Fibroblast of lung (primary cell): Measurements from ENCODE around the gene PPP1R1C. TPM values are rescaled to one million over a fixed set of nuclear protein-coding genes. Genes with fewer than 3 reads are reported as not detected.

Source experiments
- DNase-seq, 2 donors: peaks; one replicate each; pipeline versions ENCODE4 v3.0.0 to v3.0.0-alpha.2; 2010; ENCODE audit warnings: low read depth in 2 of 2
- H2AFZ ChIP-seq: 2 replicates; pipeline ENCODE4 v1.5.1; 2012; ENCODE audit warnings: low read length, control low read depth, inconsistent platforms
- H3K27ac ChIP-seq: 2 replicates; pipeline ENCODE4 v1.5.1; 2011; ENCODE audit warnings: low read length, control low read depth; ENCODE audit not compliant: insufficient read depth
- H3K27me3 ChIP-seq: 2 replicates; pipeline ENCODE4 v1.5.1; 2011; ENCODE audit warnings: mild to moderate bottlenecking, low read length; ENCODE audit not compliant: control insufficient read depth, insufficient read depth
- H3K36me3 ChIP-seq: 2 replicates; pipeline ENCODE4 v1.5.1; 2011; ENCODE audit warnings: low read length; ENCODE audit not compliant: control insufficient read depth, insufficient read depth
- H3K4me1 ChIP-seq: 2 replicates; pipeline ENCODE4 v1.5.1; 2011; ENCODE audit warnings: low read length; ENCODE audit not compliant: control insufficient read depth, insufficient read depth; ENCODE audit errors: extremely low read depth
- H3K4me2 ChIP-seq: 2 replicates; pipeline ENCODE4 v1.5.1; 2011; ENCODE audit warnings: low read length, control low read depth; ENCODE audit not compliant: insufficient read depth; ENCODE audit errors: extremely low read depth
- H3K4me3 ChIP-seq, 4 experiments: fragments of 200-600 bp in 1 of 4; sonication (generic) in 1 of 4; replicated peaks in 1 of 4; 2 replicates each; pipeline ENCODE4 v1.5.1; 2011 to 2016; ENCODE audit warnings: low read length in 4 of 4, low read depth in 3 of 4, mild to moderate bottlenecking in 3 of 4, control low read depth in 2 of 4, inconsistent platforms in 1 of 4, mixed read lengths in 1 of 4; ENCODE audit not compliant: insufficient read depth in 1 of 4; ENCODE audit errors: control extremely low read depth in 1 of 4
- H3K79me2 ChIP-seq: 2 replicates; pipeline ENCODE4 v1.5.1; 2012; ENCODE audit warnings: mild to moderate bottlenecking, low read length, inconsistent platforms; ENCODE audit not compliant: control insufficient read depth, insufficient read depth
- H3K9ac ChIP-seq: 2 replicates; pipeline ENCODE4 v1.5.1; 2011; ENCODE audit warnings: mild to moderate bottlenecking, low read length, control low read depth; ENCODE audit not compliant: insufficient read depth
- H3K9me3 ChIP-seq: 2 replicates; pipeline ENCODE4 v1.5.1; 2012; ENCODE audit warnings: low read depth, low read length; ENCODE audit not compliant: control insufficient read depth, insufficient read depth
- H4K20me1 ChIP-seq: 2 replicates; pipeline ENCODE4 v1.5.1; 2011; ENCODE audit warnings: low read length; ENCODE audit not compliant: control insufficient read depth, insufficient read depth; ENCODE audit errors: extremely low read depth
- EZH2 ChIP-seq: IDR thresholded peaks from 2 replicates; pipeline ENCODE4 v1.5.1; 2012; ENCODE audit warnings: low read length, control low read depth, mild to moderate bottlenecking; ENCODE audit errors: missing control alignments
- polyA plus RNA-seq, 2 donors: library from polyadenylated mRNA; depleted of rRNA in 1 of 2; stranded (reverse) in 1 of 2; unstranded in 1 of 2; fragments of >200 nt; gene quantifications; 2 replicates each; pipeline ENCODE4 v1.2.1, GENCODE V29; 2011 to 2012; ENCODE audit warnings: missing spikeins in 1 of 2
- total RNA-seq: library from RNA; depleted of rRNA; stranded (reverse); fragments of >200 nt; gene quantifications from 2 replicates; pipeline ENCODE4 v1.2.1, GENCODE V29; 2014
- TF ChIP-seq, protein P1 (sequence below), 2 donors: IDR thresholded peaks in 1 of 2; conservative IDR thresholded peaks in 1 of 2; 1 replicate in 1 of 2; 2 replicates in 1 of 2; pipeline ENCODE4 v1.5.1; 2011 to 2012; ENCODE audit warnings: low read length in 2 of 2, control low read depth in 1 of 2, inconsistent platforms in 1 of 2, low read depth in 1 of 2, mild to moderate bottlenecking in 1 of 2

The PPP1R1C gene
- total and polyA plus RNA-seq, 2 donors (not counting 1 experiment from before 2014, with no cell fraction given): 0.50 to 0.57 TPM

DNA sequence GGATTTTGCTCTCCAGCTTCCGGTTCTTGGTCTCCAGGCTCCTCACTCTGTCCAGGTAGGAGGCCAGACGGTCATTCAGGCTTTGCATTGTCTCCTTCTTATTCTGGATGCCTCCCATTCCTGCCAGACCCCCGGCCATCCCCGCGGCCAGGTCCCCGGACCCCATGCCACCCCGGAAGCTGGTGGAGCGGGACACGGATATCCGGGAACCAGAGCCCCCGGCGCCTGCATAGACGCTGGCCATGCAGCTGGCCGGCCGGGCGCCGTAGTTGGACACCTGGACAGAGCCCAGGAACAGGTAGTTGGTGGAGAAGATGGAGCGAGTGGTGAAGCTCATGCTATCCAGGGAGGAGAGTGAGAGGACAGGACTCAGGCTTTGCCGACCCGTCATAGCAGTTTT is 23.5 kb upstream of the PPP1R1C start:
- Histone ChIP-seq H2AFZ (no peak overlapping the region), H3K79me2 (no peaks in the 10 kb centered on the region), H3K4me2 (no peak overlapping the region), H3K4me3 (no peak overlapping the region), H3K9me3 (no peaks in the 10 kb centered on the region), H3K36me3 (no peaks in the 10 kb centered on the region), H3K9ac (no peak overlapping the region), H3K27ac (no peak overlapping the region), H3K27me3 (no peaks in the 10 kb centered on the region), H3K4me1 (no peaks in the 10 kb centered on the region), H4K20me1 (no peaks in the 10 kb centered on the region)
- TF ChIP-seq, protein P1, sequence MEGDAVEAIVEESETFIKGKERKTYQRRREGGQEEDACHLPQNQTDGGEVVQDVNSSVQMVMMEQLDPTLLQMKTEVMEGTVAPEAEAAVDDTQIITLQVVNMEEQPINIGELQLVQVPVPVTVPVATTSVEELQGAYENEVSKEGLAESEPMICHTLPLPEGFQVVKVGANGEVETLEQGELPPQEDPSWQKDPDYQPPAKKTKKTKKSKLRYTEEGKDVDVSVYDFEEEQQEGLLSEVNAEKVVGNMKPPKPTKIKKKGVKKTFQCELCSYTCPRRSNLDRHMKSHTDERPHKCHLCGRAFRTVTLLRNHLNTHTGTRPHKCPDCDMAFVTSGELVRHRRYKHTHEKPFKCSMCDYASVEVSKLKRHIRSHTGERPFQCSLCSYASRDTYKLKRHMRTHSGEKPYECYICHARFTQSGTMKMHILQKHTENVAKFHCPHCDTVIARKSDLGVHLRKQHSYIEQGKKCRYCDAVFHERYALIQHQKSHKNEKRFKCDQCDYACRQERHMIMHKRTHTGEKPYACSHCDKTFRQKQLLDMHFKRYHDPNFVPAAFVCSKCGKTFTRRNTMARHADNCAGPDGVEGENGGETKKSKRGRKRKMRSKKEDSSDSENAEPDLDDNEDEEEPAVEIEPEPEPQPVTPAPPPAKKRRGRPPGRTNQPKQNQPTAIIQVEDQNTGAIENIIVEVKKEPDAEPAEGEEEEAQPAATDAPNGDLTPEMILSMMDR (conservative IDR thresholded peaks at IDR 0.05 in 1 of 2, IDR thresholded peaks at IDR 0.05 in 1 of 2; ENCODE audit: low read depth in 1 of 2, low read length in 2 of 2): no peak
- TF ChIP-seq EZH2: no peak
- no peak for DNase-seq

- no peak overlapping the region for H3K27ac ChIP-seq
- no peak for TF ChIP-seq EZH2
- TF ChIP-seq, protein P1 (conservative IDR thresholded peaks at IDR 0.05 in 1 of 2, IDR thresholded peaks at IDR 0.05 in 1 of 2; ENCODE audit: low read depth in 1 of 2, low read length in 2 of 2): no peak
- H3K9ac ChIP-seq: no peak overlapping the region
- no peak overlapping the region for H2AFZ ChIP-seq
- no peak for DNase-seq
- no peak overlapping the region for H3K4me3 ChIP-seq
- H3K27me3 ChIP-seq: no peaks in the 10 kb centered on the region
- no peaks in the 10 kb centered on the region for H3K4me1 ChIP-seq
- no peaks in the 10 kb centered on the region for H4K20me1 ChIP-seq
- H3K79me2 ChIP-seq: no peaks in the 10 kb centered on the region
- H3K36me3 ChIP-seq: no peaks in the 10 kb centered on the region
- H3K4me2 ChIP-seq: no peak overlapping the region
- H3K9me3 ChIP-seq: no peaks in the 10 kb centered on the region
Observed at GRCh38 chr2:181970160-181970794, 15.4 kb upstream of the PPP1R1C start.

- Histone ChIP-seq H4K20me1 (no peaks in the 10 kb centered on the region), H2AFZ (no peak overlapping the region), H3K27me3 (no peaks in the 10 kb centered on the region), H3K9me3 (no peaks in the 10 kb centered on the region), H3K27ac (no peak overlapping the region), H3K4me1 (no peaks in the 10 kb centered on the region), H3K36me3 (no peaks in the 10 kb centered on the region), H3K9ac (no peak overlapping the region), H3K79me2 (no peaks in the 10 kb centered on the region), H3K4me3 (no peak overlapping the region), H3K4me2 (no peak overlapping the region)
- DNase-seq: no peak
- TF ChIP-seq, protein P1 (conservative IDR thresholded peaks at IDR 0.05 in 1 of 2, IDR thresholded peaks at IDR 0.05 in 1 of 2; ENCODE audit: low read depth in 1 of 2, low read length in 2 of 2): no peak
- TF ChIP-seq EZH2: no peak
Observed at GRCh38 chr2:181971032-181971431, 14.6 kb upstream of the PPP1R1C start.
